PC-3 (cell line): ENCODE measurements around the gene MAGI1.

Experiments used
- EZH2 ChIP-seq: fragments of 300-600 bp; sonication (generic); IDR thresholded peaks from one replicate; pipeline ENCODE4 v1.6.1; 2017; ENCODE audit warnings: antibody characterized with exemption, mild to moderate bottlenecking, low read length; ENCODE audit not compliant: unreplicated experiment
- TF ChIP-seq, protein P1 (sequence below): fragments of 300-600 bp; sonication (generic); conservative IDR thresholded peaks from 2 replicates; pipeline ENCODE4 v1.5.1; 2017; ENCODE audit warnings: antibody characterized with exemption, low read depth, mild to moderate bottlenecking, low read length

DNA sequence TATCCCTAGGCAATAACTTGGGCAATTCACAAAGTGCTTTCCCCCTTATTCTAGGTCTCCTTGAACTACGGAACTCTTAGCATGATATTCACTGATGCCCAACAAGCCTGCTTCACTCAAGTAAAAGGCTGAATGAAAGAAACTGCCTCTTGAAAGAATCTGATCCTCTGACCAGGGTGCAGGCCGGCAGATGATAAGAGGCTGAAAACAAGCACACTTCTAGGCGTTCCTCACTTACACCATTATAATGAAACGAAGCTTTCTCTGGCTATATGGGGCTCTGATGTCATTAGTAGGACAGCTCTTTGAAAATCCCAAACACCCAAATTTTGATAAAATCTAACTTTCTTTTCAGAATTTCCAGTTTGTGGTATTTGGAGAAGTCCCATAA, 28.4 kb downstream of the MAGI1 start:
- TF ChIP-seq, protein P1, sequence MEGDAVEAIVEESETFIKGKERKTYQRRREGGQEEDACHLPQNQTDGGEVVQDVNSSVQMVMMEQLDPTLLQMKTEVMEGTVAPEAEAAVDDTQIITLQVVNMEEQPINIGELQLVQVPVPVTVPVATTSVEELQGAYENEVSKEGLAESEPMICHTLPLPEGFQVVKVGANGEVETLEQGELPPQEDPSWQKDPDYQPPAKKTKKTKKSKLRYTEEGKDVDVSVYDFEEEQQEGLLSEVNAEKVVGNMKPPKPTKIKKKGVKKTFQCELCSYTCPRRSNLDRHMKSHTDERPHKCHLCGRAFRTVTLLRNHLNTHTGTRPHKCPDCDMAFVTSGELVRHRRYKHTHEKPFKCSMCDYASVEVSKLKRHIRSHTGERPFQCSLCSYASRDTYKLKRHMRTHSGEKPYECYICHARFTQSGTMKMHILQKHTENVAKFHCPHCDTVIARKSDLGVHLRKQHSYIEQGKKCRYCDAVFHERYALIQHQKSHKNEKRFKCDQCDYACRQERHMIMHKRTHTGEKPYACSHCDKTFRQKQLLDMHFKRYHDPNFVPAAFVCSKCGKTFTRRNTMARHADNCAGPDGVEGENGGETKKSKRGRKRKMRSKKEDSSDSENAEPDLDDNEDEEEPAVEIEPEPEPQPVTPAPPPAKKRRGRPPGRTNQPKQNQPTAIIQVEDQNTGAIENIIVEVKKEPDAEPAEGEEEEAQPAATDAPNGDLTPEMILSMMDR, result no peak
- TF ChIP-seq EZH2, result no peak
